Esophagus muscularis mucosa (tissue), 4 donors: ENCODE measurements around the gene MLF2. TPM values are rescaled to one million over a fixed set of nuclear protein-coding genes. Genes with fewer than 3 reads are reported as not detected.

ENCODE experiments used
- DNase-seq: peaks from one replicate; pipeline ENCODE4 v3.0.0-alpha.2; 2017; ENCODE audit errors: extremely low spot score
- H3K27ac ChIP-seq, 4 donors: fragments of 200-600 bp; sonication (generic); replicated peaks in 1 of 4; 1 replicate in 3 of 4; 2 replicates in 1 of 4; pipeline ENCODE4 v1.5.1; 2016 to 2019; ENCODE audit warnings: mild to moderate bottlenecking in 1 of 4
- H3K27me3 ChIP-seq, 4 donors: fragments of 200-600 bp; sonication (generic); one replicate each; pipeline versions ENCODE4 v1.5.1 to v1.6.0; 2016 to 2019
- H3K36me3 ChIP-seq, 4 donors: fragments of 200-600 bp; sonication (generic); one replicate each; pipeline ENCODE4 v1.5.1; 2016 to 2019
- H3K4me1 ChIP-seq, 4 donors: fragments of 200-600 bp; sonication (generic); one replicate each; pipeline ENCODE4 v1.5.1; 2016 to 2019
- H3K4me3 ChIP-seq, 4 donors: fragments of 200-600 bp; sonication (generic); 1 replicate in 2 of 4; 2 replicates in 2 of 4; pipeline ENCODE4 v1.5.1; 2016 to 2019; ENCODE audit warnings: mild to moderate bottlenecking in 4 of 4, moderate library complexity in 1 of 4
- H3K9me3 ChIP-seq, 4 donors: fragments of 200-600 bp; sonication (generic); 1 replicate in 3 of 4; 2 replicates in 1 of 4; pipeline ENCODE4 v1.5.1; 2016 to 2019
- CTCF ChIP-seq, 3 experiments: fragments of 200-600 bp in 2 of 3; fragments of 450-650 bp in 1 of 3; sonication (generic) in 2 of 3; IDR thresholded peaks; one replicate each; pipeline ENCODE4 v1.5.1; 2017 to 2019; ENCODE audit warnings: antibody characterized with exemption in 3 of 3, mild to moderate bottlenecking in 2 of 3, moderate library complexity in 1 of 3
- EP300 ChIP-seq: sonication (generic); formaldehyde crosslinking; IDR thresholded peaks from one replicate; pipeline ENCODE4 v1.6.1; 2017; ENCODE audit warnings: antibody characterized with exemption
- POLR2A ChIP-seq: fragments of 450-650 bp; IDR thresholded peaks from one replicate; pipeline ENCODE4 v1.6.1; 2017; ENCODE audit warnings: antibody characterized with exemption, moderate library complexity, mild to moderate bottlenecking, low read depth
- POLR2AphosphoS5 ChIP-seq, 2 donors: sonication (generic); formaldehyde crosslinking; IDR thresholded peaks; one replicate each; pipeline ENCODE4 v1.6.1; 2017; ENCODE audit warnings: antibody characterized with exemption in 2 of 2
- WGBS: methylation state at CpG from one replicate; pipeline ENCODE4 v1.1.5; 2018; 5-methylcytosine and 5-hydroxymethylcytosine counted together
- intact Hi-C: fragments of 100-400 bp; cut with DNase I; formaldehyde crosslinking; loops from one replicate; pipeline ENCODE4 v1.15.1; 2023
- small RNA-seq, 3 donors: library from RNA; depleted of rRNA; stranded (forward); fragments of <200 nt; gene quantifications; one replicate each; pipeline ENCODE3, GENCODE V24; 2016
- total RNA-seq, 4 donors: library from RNA; depleted of rRNA; stranded (reverse); fragments of >200 nt; gene quantifications; one replicate each; pipeline versions ENCODE4 v1.1.0 to v1.2.1, GENCODE V29; 2016

The MLF2 gene
- total RNA-seq, 4 donors from 2014 or later, result 169 to 247 (median 214) TPM

GRCh38 chr12:6698352-6699046 lies 54.4 kb downstream of the MLF2 start:
- intact Hi-C loops, result no loop called here
- Histone ChIP-seq H3K9me3 (no peaks in the 10 kb centered on the region), H3K27me3 (peaks cover 4 to 89% (median 39%) of the 10 kb centered on the region in 4 donors), H3K4me1 (peaks cover 13 to 21% (median 18%) of the 10 kb centered on the region in 4 donors), H3K4me3 (no peak overlapping the region), H3K36me3 (no peaks in the 10 kb centered on the region), H3K27ac (no peak overlapping the region)
- no peak for DNase-seq
- WGBS, result 64% methylated on average over 8 of the region's 8 CpGs
- TF ChIP-seq EP300 (no peak), CTCF (IDR thresholded peaks at IDR 0.05) (no peak), POLR2A (no peak), POLR2AphosphoS5 (IDR thresholded peaks at IDR 0.05) (no peak)

Small RNA genes within 50 kb of the gene (small RNA-seq; reads per million reads assigned to genes)
- gene RNU6-781P, result 0 reads per million in 3 donors

Other genes with a start within 250 kb of the MLF2 start
- gene GAPDH, start 218.6 kb downstream of the MLF2 start, total RNA-seq, result 1,000 to 10,000 TPM; 2,279 to 3,578 (median 2,742) TPM
- 10 to 100 TPM; 12.1 to 26.2 (median 20.8) TPM for gene IFFO1, start 197.1 kb downstream of the MLF2 start, total RNA-seq
- 10 to 100 TPM; 17.9 to 32.3 (median 19.5) TPM for gene NOP2, start 184.8 kb downstream of the MLF2 start, total RNA-seq
- gene CHD4, start 145.8 kb downstream of the MLF2 start, total RNA-seq, result 100 to 1,000 TPM; 189 to 226 (median 218) TPM
- 1 to 10 TPM; 1.7 to 2.5 (median 1.8) TPM for gene LPAR5, start 117.2 kb downstream of the MLF2 start, total RNA-seq
- gene ACRBP, start 105.7 kb downstream of the MLF2 start, total RNA-seq, result 1 to 10 TPM in 3 of 4 donors, under 1 TPM in 1; 0.97 to 6.2 (median 2.6) TPM
- 10 to 100 TPM; 45.1 to 58.3 (median 49.9) TPM for gene ING4, start 90.0 kb downstream of the MLF2 start, total RNA-seq
- gene ZNF384, start 63.8 kb downstream of the MLF2 start, total RNA-seq, result 10 to 100 TPM; 32.8 to 55.4 (median 41.0) TPM
- gene PIANP, start 52.3 kb downstream of the MLF2 start, total RNA-seq, result 1 to 10 TPM in 1 of 4 donors, under 1 TPM in 3; 0.42 to 1.8 (median 0.60) TPM
- gene COPS7A, start 29.1 kb downstream of the MLF2 start, total RNA-seq, result 10 to 100 TPM; 51.9 to 71.8 (median 63.0) TPM
- 100 to 1,000 TPM; 256 to 419 (median 338) TPM for gene PTMS, start 13.2 kb upstream of the MLF2 start, total RNA-seq
- gene LAG3, start 19.4 kb upstream of the MLF2 start, total RNA-seq, result 1 to 10 TPM; 1.7 to 4.0 (median 2.9) TPM
- gene CD4, start 36.4 kb upstream of the MLF2 start, total RNA-seq, result 10 to 100 TPM in 2 of 4 donors, 1 to 10 TPM in 2; 6.6 to 16.2 (median 10.1) TPM
- 10 to 100 TPM in 2 of 4 donors, 1 to 10 TPM in 2; 3.7 to 12.1 (median 10.0) TPM for gene GPR162, start 68.7 kb upstream of the MLF2 start, total RNA-seq
- gene P3H3, start 75.3 kb upstream of the MLF2 start, total RNA-seq, result 10 to 100 TPM; 16.4 to 30.7 (median 26.8) TPM
- 1 to 10 TPM in 1 of 4 donors, under 1 TPM in 3; 0.39 to 1.7 (median 0.46) TPM for gene GNB3, start 87.8 kb upstream of the MLF2 start, total RNA-seq
- 1 to 10 TPM; 1.2 to 2.9 (median 1.5) TPM for gene CDCA3, start 98.1 kb upstream of the MLF2 start, total RNA-seq
- 10 to 100 TPM; 49.8 to 68.7 (median 58.4) TPM for gene USP5, start 99.0 kb upstream of the MLF2 start, total RNA-seq
- gene TPI1, start 114.4 kb upstream of the MLF2 start, total RNA-seq, result 100 to 1,000 TPM; 288 to 372 (median 355) TPM
- 10 to 100 TPM in 2 of 4 donors, 1 to 10 TPM in 2; 4.2 to 10.8 (median 8.5) TPM for gene SPSB2, start 120.2 kb upstream of the MLF2 start, total RNA-seq
- gene LRRC23, start 151.7 kb upstream of the MLF2 start, total RNA-seq, result 10 to 100 TPM in 2 of 4 donors, 1 to 10 TPM in 2; 8.3 to 12.9 (median 11.0) TPM
- 10 to 100 TPM; 28.7 to 49.7 (median 40.0) TPM for gene ENO2, start 161.4 kb upstream of the MLF2 start, total RNA-seq
- 100 to 1,000 TPM in 2 of 4 donors, 10 to 100 TPM in 2; 72.2 to 163 (median 92.4) TPM for gene ATN1, start 174.8 kb upstream of the MLF2 start, total RNA-seq
- gene RNU7-1, start 190.7 kb upstream of the MLF2 start, total RNA-seq, result not detected
- gene C12orf57, start 190.9 kb upstream of the MLF2 start, total RNA-seq, result 100 to 1,000 TPM; 307 to 437 (median 325) TPM
- 10 to 100 TPM in 3 of 4 donors, 1 to 10 TPM in 1; 9.1 to 16.9 (median 13.3) TPM for gene PTPN6, start 198.2 kb upstream of the MLF2 start, total RNA-seq
- 100 to 1,000 TPM; 194 to 265 (median 233) TPM for gene PHB2, start 217.5 kb upstream of the MLF2 start, total RNA-seq
- gene EMG1, start 217.8 kb upstream of the MLF2 start, total RNA-seq, result 10 to 100 TPM; 20.8 to 35.1 (median 26.3) TPM